C4-2B (cell line): Measurements from ENCODE around the gene ARHGAP22.

ENCODE experiments used
- CTCF ChIP-seq: fragments of 450-650 bp; conservative IDR thresholded peaks from 2 replicates; pipeline ENCODE4 v1.5.1; 2017; ENCODE audit warnings: mild to moderate bottlenecking
- ZFX ChIP-seq: fragments of 450-650 bp; IDR thresholded peaks from 2 replicates; pipeline ENCODE4 v1.6.1; 2017

DNA sequence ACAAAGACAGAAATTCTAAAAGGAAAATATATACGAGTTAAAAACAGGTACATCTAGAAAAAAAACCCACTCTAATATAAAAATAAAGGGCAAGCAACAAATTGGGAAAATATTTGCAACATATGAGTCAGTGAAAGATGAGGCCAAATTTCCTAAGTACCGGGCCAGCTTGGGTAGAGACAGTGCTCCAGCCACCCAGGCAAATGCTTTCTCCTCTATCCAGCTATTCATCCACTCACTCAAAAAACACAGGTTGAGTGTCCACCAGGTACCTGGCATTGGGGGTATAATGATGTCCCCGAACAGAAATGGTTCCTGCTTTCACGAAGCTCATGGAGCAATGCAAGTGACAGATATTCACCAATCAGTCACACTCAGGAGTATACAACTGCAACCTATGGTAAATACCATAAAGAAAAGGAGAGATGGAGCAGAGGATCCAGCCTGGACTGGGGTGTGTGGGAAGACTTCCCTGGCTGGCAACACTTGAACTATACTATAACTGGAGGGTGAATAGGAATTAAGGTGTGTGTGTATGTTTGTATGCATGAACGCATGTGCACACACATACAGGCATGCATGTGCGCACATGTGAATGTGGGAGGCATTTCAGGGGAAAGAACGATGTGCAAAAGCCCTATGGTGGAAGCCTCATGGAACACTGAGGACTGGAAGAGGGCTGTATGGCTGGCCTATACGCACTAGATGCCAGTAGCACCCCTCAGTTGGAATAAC is 2.3 kb downstream of the ARHGAP22 start:
- TF ChIP-seq CTCF = no peak
- TF ChIP-seq ZFX = no peak
